GM13976 (cell line): ENCODE results near the gene PSTPIP1.
"Not testable (repeated sequence)": the region's sequence is repeated elsewhere in the genome, so short reads cannot be mapped to it uniquely, and the experiment has no call there.

Experiments used
- DNase-seq: peaks from one replicate; pipeline ENCODE4 v3.0.0; 2012; ENCODE audit warnings: low spot score
- in situ Hi-C: fragments of 300-500 bp; cut with MboI; formaldehyde crosslinking; loops from one replicate; pipeline ENCODE4 v1.12.0; 2022; ENCODE audit warnings: low sequenced_read_pairs, mixed read lengths, inconsistent platforms; ENCODE audit not compliant: unreplicated experiment
- TF ChIP-seq, protein P1 (sequence below): IDR thresholded peaks from 2 replicates; pipeline ENCODE4 v1.5.1; 2012; ENCODE audit warnings: borderline replicate concordance, mild to moderate bottlenecking; ENCODE audit not compliant: insufficient read depth; ENCODE audit errors: extremely low read depth, missing control alignments, control extremely low read depth

The PSTPIP1 gene

DNA sequence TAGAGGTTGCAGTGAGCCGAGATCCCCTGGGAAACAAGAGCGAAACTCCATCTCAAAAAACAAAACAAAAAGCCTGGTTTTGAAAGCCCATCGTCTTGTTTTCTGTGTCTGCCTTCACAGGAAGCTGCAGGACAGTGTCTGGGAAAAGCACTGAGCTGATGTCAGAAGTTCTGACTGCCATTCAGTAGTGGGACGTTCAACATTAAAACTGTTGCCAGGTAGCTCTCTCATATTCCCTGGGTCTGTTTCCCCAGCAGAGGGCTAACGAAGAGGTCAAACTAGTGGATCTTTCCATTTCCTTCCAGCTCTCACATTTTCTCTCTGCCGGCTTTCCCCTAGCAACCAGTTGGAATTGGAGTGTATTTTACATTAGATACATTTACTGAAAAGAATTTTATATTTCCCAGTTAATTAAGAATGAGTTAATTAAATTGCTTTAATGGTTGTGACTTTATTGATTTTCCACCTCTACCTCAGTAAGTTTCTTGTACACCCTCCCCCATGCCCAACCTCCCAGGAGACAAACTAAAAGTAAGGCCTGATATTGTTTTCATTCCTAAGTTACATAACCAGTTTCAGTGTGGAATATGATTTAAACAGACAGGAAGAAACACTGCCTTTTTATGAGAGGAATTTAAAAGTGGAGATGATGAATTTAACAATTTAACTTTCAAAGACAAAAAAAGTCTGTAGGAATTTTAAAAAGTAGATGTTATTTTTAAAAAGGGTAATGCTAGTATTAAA, 33.5 kb upstream of the PSTPIP1 start:
- in situ Hi-C loops = no loop called here
- no peak for DNase-seq
- TF ChIP-seq, protein P1, sequence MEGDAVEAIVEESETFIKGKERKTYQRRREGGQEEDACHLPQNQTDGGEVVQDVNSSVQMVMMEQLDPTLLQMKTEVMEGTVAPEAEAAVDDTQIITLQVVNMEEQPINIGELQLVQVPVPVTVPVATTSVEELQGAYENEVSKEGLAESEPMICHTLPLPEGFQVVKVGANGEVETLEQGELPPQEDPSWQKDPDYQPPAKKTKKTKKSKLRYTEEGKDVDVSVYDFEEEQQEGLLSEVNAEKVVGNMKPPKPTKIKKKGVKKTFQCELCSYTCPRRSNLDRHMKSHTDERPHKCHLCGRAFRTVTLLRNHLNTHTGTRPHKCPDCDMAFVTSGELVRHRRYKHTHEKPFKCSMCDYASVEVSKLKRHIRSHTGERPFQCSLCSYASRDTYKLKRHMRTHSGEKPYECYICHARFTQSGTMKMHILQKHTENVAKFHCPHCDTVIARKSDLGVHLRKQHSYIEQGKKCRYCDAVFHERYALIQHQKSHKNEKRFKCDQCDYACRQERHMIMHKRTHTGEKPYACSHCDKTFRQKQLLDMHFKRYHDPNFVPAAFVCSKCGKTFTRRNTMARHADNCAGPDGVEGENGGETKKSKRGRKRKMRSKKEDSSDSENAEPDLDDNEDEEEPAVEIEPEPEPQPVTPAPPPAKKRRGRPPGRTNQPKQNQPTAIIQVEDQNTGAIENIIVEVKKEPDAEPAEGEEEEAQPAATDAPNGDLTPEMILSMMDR = no peak

DNA sequence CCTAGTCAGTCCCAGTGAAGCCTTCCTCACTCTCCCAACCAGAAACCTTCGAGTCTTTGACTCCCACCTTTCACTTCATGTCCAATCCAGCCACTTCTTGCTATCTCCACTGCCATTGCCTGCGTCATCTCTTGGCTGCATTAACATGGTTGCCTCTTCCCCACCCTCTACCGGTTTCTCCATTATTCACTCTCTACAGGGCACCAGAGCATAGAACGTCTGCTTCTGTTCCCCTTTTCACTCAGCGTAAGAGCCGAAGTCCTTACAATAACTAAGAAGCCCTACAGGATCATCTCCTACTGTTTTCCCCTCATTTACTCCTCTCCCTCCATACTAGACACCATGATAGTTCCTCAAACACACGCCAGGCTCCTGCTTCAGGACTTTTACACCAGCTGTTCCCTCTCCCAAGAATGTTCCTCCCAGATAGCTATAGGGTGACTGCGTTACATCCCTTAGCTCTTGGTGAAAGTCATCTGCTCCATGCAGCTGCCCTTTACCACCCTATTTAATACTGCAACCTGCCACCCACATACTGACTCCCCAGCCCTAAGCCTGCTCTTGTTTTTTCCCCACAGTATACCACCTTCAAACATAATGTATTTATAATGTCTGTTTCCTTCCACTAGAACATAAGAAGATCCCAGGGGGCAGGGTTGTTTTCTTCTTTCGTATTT, 32.5 kb upstream of the PSTPIP1 start:
- in situ Hi-C loops = no loop called here
- no peak for DNase-seq
- TF ChIP-seq, protein P1 = no peak

DNA sequence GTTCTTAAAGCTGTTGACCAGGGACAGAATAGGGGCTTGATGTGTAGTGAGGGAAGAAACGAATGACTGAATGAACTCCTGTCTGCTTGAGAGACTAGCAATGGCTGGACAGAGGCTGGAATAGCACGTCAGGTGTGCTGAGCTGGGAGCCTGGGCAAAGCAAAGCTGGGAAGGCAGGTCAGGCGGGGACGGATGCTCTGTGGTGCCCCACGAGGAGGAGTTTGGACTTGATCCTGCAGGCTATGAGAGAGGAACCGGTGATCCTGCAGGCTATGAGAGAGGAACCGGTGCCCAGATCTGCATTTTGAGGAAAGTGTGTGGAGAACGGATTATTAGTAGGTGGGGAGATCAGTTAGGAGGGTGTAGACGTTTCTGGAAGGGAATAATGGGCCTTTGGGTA, 31.3 kb upstream of the PSTPIP1 start:
- TF ChIP-seq, protein P1 = no peak
- no peak for DNase-seq
- in situ Hi-C loops = no loop called here

DNA sequence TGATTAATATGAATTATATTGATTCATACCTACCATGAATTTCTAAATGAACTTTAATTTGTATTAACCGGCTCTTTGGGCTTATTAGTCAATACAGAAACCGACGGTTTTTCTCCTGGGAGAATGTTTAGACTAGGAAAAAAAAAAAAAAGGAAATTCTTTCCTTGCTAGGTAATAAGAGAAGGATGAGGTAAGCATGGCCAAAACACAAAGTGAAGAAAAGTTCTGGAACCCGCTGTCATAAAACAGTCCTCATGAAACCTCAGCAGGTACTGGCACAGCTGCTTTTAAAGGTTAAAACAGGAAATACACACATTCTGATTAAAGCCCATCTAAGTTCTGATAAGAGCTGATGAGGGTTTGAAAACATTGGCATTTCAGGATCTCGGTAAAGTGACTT, 30.8 kb upstream of the PSTPIP1 start:
- TF ChIP-seq, protein P1 = no peak
- in situ Hi-C loops = no loop called here
- DNase-seq = no peak

DNA sequence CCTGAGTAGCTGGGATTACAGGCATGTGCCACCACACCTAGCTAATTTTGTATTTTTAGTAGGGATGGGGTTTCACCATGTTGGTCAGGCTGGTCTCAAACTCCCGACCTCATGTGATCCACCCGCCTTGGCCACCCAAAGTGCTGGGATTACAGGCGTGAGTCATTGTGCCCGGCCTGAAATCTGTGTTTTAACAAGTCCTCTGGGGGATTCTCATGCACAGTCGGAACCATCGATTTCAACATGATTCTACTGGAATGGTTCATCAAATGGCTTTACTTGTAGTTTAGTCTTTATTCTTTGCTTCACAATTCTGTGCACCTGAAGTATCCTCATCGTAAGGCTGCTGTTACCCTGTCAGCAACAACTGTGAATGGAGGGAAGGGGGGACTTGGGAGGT, 28.9 kb upstream of the PSTPIP1 start:
- DNase-seq, in situ Hi-C loops: not testable (repeated sequence)

DNA sequence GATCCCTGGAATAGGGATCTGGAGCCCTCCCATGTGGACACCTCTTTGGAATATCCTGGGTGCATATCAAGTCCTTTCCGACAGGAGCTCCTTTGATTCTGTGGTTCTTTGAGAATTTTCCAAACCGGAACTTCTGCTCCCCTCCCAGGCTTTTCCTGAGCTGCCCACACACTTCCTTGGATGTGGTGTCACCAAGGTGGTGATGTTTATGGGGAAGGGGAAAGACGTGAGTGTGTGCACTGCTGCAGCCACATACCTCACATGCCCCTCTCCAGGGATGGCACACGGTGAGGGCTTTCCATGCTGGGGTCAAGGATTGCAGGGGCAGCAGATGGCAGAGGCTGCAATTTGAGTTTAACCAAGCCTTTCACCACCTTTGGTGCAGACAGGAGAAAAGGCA, 27.9 kb upstream of the PSTPIP1 start:
- in situ Hi-C loops = no loop called here
- DNase-seq = no peak
- TF ChIP-seq, protein P1 = no peak

DNA sequence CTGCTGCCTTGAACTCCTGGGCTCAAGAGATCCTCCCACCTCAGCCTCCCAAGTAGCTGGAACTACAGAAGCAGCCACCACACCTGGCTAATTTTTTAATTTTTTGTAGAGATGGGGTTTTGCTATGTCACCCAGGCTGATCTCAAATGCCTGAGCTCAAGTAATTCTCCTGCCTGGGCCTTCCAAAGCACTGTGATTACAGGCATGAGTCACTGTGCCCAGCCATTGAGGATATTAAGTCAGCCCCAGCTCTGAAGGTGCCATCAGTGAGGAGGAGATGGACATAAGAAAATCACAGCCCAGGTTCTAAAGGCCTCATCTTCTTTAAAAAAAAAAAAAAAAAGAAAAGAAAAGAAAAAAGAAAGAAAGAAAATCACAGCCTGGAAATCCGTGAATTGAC, 26.6 kb upstream of the PSTPIP1 start:
- no peak for DNase-seq
- in situ Hi-C loops = no loop called here
- TF ChIP-seq, protein P1 = no peak
